H1 (cell line): ENCODE measurements around the gene ORAI1. TPM values are rescaled to one million over a fixed set of nuclear protein-coding genes. Genes with fewer than 3 reads are reported as not detected.

Experiments
- ATF3 ChIP-seq: IDR thresholded peaks from 2 replicates; pipeline ENCODE4 v1.6.1; 2011; ENCODE audit warnings: low read depth, mild to moderate bottlenecking, low read length; ENCODE audit not compliant: insufficient read depth
- BACH1 ChIP-seq: IDR thresholded peaks from 2 replicates; pipeline ENCODE4 v1.6.1; 2012; ENCODE audit warnings: low read length, improper control_type of control experiment
- CBX8 ChIP-seq: fragments of 300-800, 300-1000 bp; sonication (generic); IDR thresholded peaks from 2 replicates; pipeline ENCODE4 v1.7.1; 2016; ENCODE audit warnings: low read depth, low read length, borderline replicate concordance
- CEBPB ChIP-seq: IDR thresholded peaks from 2 replicates; pipeline ENCODE4 v1.6.1; 2012; ENCODE audit warnings: low read depth, low read length
- CHD7 ChIP-seq: fragments of 300-600 bp; sonication (generic); IDR thresholded peaks from 2 replicates; pipeline ENCODE4 v1.7.1; 2012; ENCODE audit warnings: low read length, moderate library complexity, mild to moderate bottlenecking, inconsistent platforms; ENCODE audit not compliant: insufficient replicate concordance
- EGR1 ChIP-seq: IDR thresholded peaks from 2 replicates; pipeline ENCODE4 v1.6.1; 2011; ENCODE audit warnings: low read depth, low read length, borderline replicate concordance
- KDM1A ChIP-seq: fragments of 200-600, 300-600 bp; sonication (generic); IDR thresholded peaks from 2 replicates; pipeline ENCODE4 v1.7.1; 2016; ENCODE audit warnings: mild to moderate bottlenecking, low read length, borderline replicate concordance
- KDM4A ChIP-seq: IDR thresholded peaks from one replicate; pipeline ENCODE4 v1.7.1; 2012; ENCODE audit warnings: low read depth, mild to moderate bottlenecking, moderate library complexity, low read length, inconsistent platforms; ENCODE audit not compliant: severe bottlenecking
- RFX5 ChIP-seq: IDR thresholded peaks from 2 replicates; pipeline ENCODE4 v1.6.1; 2011; ENCODE audit warnings: low read depth, low read length, improper control_type of control experiment, borderline replicate concordance
- SP4 ChIP-seq: IDR thresholded peaks from 2 replicates; pipeline ENCODE4 v1.6.1; 2012; ENCODE audit warnings: low read length, inconsistent platforms
- polyA plus RNA-seq, 7 experiments: library from polyadenylated mRNA; depleted of rRNA in 3 of 7; stranded (reverse) in 5 of 7; unstranded in 2 of 7; fragments of >200 nt in 5 of 7; fragments of 200-250 nt in 2 of 7; gene quantifications; 1 replicate in 5 of 7; 2 replicates in 1 of 7; 4 replicates in 1 of 7; pipeline versions ENCODE4 v1.2.1 to v1.2.3, GENCODE V29; 2011 to 2013; ENCODE audit warnings: missing spikeins in 2 of 7, mixed read lengths in 2 of 7
- total RNA-seq: library from RNA; stranded (reverse); fragmentation: NEBNext Ultra II Directional; extraction: Animal tissue kit (Norgen Biotek cat#: 25700); gene quantifications from 2 replicates; pipeline ENCODE4 v1.2.1, GENCODE V29; 2021

ORAI1 gene
- total and polyA plus RNA-seq, 2 of the 8 experiments (the other 6 are each of a cell fraction or from before 2014, with no cell fraction given), result 29.9 to 71.5 TPM

- TF ChIP-seq CHD7 (peak; percentile 66), CBX8 (no peak), SP4 (peak; percentile 67; the same call in 1 of the 2 replicates), CEBPB (peak; percentile 86), ATF3 (no peak), KDM4A (no peak), EGR1 (peak; percentile 78), BACH1 (no peak), KDM1A (no peak), RFX5 (no peak)
Measured at GRCh38 chr12:121582583-121583333, 43.6 kb upstream of the ORAI1 start (continued).
